ENCODE data around the gene CD300LF.
A peak's percentile ranks its signal among the peaks of the same experiment; 100 is the strongest.

Gene CD300LF

GRCh38 chr17:74646231-74646630 is 66.5 kb downstream of the CD300LF start:
- DNase-seq (ENCODE audit: low read depth), result no peak
- peak; percentile 50 for TF ChIP-seq CTCF (conservative IDR thresholded peaks at IDR 0.05; ENCODE audit: low read depth, low read length)
- no peak overlapping the region for H3K4me3 ChIP-seq (ENCODE audit: low read length)

- DNase-seq (ENCODE audit: low read depth), result no peak
- TF ChIP-seq CTCF (conservative IDR thresholded peaks at IDR 0.05; ENCODE audit: low read depth, low read length), result no peak
- no peak overlapping the region for H3K4me3 ChIP-seq (ENCODE audit: low read length)
These were observed 67.7 kb downstream of the CD300LF start for GRCh38 chr17:74645010-74645409.

GRCh38 chr17:74644419-74644818 is 68.3 kb downstream of the CD300LF start:
- H3K4me3 ChIP-seq (ENCODE audit: low read length), result no peak overlapping the region
- TF ChIP-seq CTCF (conservative IDR thresholded peaks at IDR 0.05; ENCODE audit: low read depth, low read length), result no peak
- no peak for DNase-seq (ENCODE audit: low read depth)

All from retinal pigment epithelial cell (primary cell).